Activated T-helper 17 cell treated with anti-CD3 and anti-CD28 coated beads, Interleukin-2, amount 50 U/mL, for 72 hours (primary cell): ENCODE results near the gene OTUD3. TPM values are rescaled to one million over a fixed set of nuclear protein-coding genes. Genes with fewer than 3 reads are reported as not detected.

Source experiments
- ATAC-seq: fragments of 150-1000 bp; cut with Tn5 transposase; replicated peaks from 2 replicates; pipeline ENCODE4 v1.10.0; 2021; ENCODE audit warnings: mild to moderate bottlenecking, moderate library complexity
- H3K27ac Mint-ChIP-seq: one replicate; pipeline ENCODE4 v1.8.0; 2022; ENCODE audit warnings: mixed read lengths
- H3K27me3 Mint-ChIP-seq: one replicate; pipeline ENCODE4 v1.8.0; 2022; ENCODE audit warnings: mixed read lengths
- H3K36me3 Mint-ChIP-seq: one replicate; pipeline ENCODE4 v1.8.0; 2022; ENCODE audit warnings: low read depth, mild to moderate bottlenecking, mixed read lengths
- H3K4me1 Mint-ChIP-seq: one replicate; pipeline ENCODE4 v1.8.0; 2022; ENCODE audit warnings: mixed read lengths
- H3K4me3 Mint-ChIP-seq: one replicate; pipeline ENCODE4 v1.8.0; 2022; ENCODE audit warnings: mild to moderate bottlenecking, mixed read lengths
- H3K9me3 Mint-ChIP-seq: one replicate; pipeline ENCODE4 v1.8.0; 2022; ENCODE audit warnings: mixed read lengths
- total RNA-seq, 2 donors: library from RNA; stranded (reverse); gene quantifications; one replicate each; pipeline ENCODE4 v1.2.3, GENCODE V29; 2022

Gene OTUD3
- total RNA-seq, 2 donors from 2014 or later, result 11.5 to 16.6 TPM

GRCh38 chr1:19940486-19941205 is 58.5 kb downstream of the OTUD3 start:
- no peak for ATAC-seq

GRCh38 chr1:19941206-19941568 is 59.0 kb downstream of the OTUD3 start:
- Mint-ChIP-seq H3K9me3 (no peaks in the 10 kb centered on the region), H3K36me3 (no peaks in the 10 kb centered on the region), H3K4me1 (no peaks in the 10 kb centered on the region), H3K4me3 (no peak overlapping the region), H3K27me3 (peaks cover 5% of the 10 kb centered on the region), H3K27ac (no peak overlapping the region)
- ATAC-seq, result no peak

More at GRCh38 chr1:19940486-19941205, 58.5 kb downstream of the OTUD3 start:
- Mint-ChIP-seq H3K27me3 (peaks cover 3% of the 10 kb centered on the region), H3K4me3 (no peak overlapping the region), H3K27ac (no peak overlapping the region), H3K9me3 (no peaks in the 10 kb centered on the region), H3K36me3 (no peaks in the 10 kb centered on the region), H3K4me1 (no peaks in the 10 kb centered on the region)

GRCh38 chr1:19942088-19942487 is 59.9 kb downstream of the OTUD3 start:
- Mint-ChIP-seq H3K4me1 (no peaks in the 10 kb centered on the region), H3K9me3 (no peaks in the 10 kb centered on the region), H3K27me3 (peaks cover 8% of the 10 kb centered on the region), H3K4me3 (no peak overlapping the region), H3K27ac (no peak overlapping the region), H3K36me3 (no peaks in the 10 kb centered on the region)
- ATAC-seq, result no peak

- Mint-ChIP-seq H3K36me3 (no peaks in the 10 kb centered on the region), H3K27me3 (peaks cover 8% of the 10 kb centered on the region), H3K4me3 (no peak overlapping the region), H3K9me3 (no peaks in the 10 kb centered on the region), H3K4me1 (no peaks in the 10 kb centered on the region), H3K27ac (no peak overlapping the region)
- ATAC-seq, result no peak
These were observed 60.5 kb downstream of the OTUD3 start for GRCh38 chr1:19942657-19943056.

GRCh38 chr1:19945914-19946313 is 63.7 kb downstream of the OTUD3 start:
- no peak overlapping the region for H3K4me3 Mint-ChIP-seq
- H3K9me3 Mint-ChIP-seq, result no peaks in the 10 kb centered on the region
- peaks cover 16% of the 10 kb centered on the region for H3K27me3 Mint-ChIP-seq
- no peak overlapping the region for H3K27ac Mint-ChIP-seq
- no peaks in the 10 kb centered on the region for H3K4me1 Mint-ChIP-seq
- no peak for ATAC-seq
- no peaks in the 10 kb centered on the region for H3K36me3 Mint-ChIP-seq

GRCh38 chr1:19946331-19946751 is 64.1 kb downstream of the OTUD3 start:
- Mint-ChIP-seq H3K27me3 (peaks cover 16% of the 10 kb centered on the region), H3K9me3 (no peaks in the 10 kb centered on the region), H3K4me3 (no peak overlapping the region), H3K4me1 (no peaks in the 10 kb centered on the region), H3K27ac (no peak overlapping the region), H3K36me3 (no peaks in the 10 kb centered on the region)
- ATAC-seq, result no peak

- H3K4me3 Mint-ChIP-seq, result no peak overlapping the region
- no peaks in the 10 kb centered on the region for H3K9me3 Mint-ChIP-seq
- no peak overlapping the region for H3K27ac Mint-ChIP-seq
- no peaks in the 10 kb centered on the region for H3K4me1 Mint-ChIP-seq
- no peaks in the 10 kb centered on the region for H3K36me3 Mint-ChIP-seq
- H3K27me3 Mint-ChIP-seq, result peaks cover 16% of the 10 kb centered on the region
- ATAC-seq, result no peak
These were observed 64.8 kb downstream of the OTUD3 start for GRCh38 chr1:19946971-19947370.

GRCh38 chr1:19949016-19949415 is 66.8 kb downstream of the OTUD3 start:
- H3K27ac Mint-ChIP-seq, result no peak overlapping the region
- no peaks in the 10 kb centered on the region for H3K4me1 Mint-ChIP-seq
- peaks cover 21% of the 10 kb centered on the region for H3K27me3 Mint-ChIP-seq
- no peak for ATAC-seq
- no peaks in the 10 kb centered on the region for H3K36me3 Mint-ChIP-seq
- no peak overlapping the region for H3K4me3 Mint-ChIP-seq
- H3K9me3 Mint-ChIP-seq, result no peaks in the 10 kb centered on the region

GRCh38 chr1:19954059-19954458 is 71.9 kb downstream of the OTUD3 start:
- Mint-ChIP-seq H3K4me3 (no peak overlapping the region), H3K27me3 (peaks cover 31% of the 10 kb centered on the region), H3K9me3 (no peaks in the 10 kb centered on the region), H3K4me1 (no peaks in the 10 kb centered on the region), H3K27ac (no peak overlapping the region), H3K36me3 (no peaks in the 10 kb centered on the region)
- no peak for ATAC-seq

GRCh38 chr1:19955534-19956170 is 73.5 kb downstream of the OTUD3 start:
- no peaks in the 10 kb centered on the region for H3K9me3 Mint-ChIP-seq
- no peak for ATAC-seq
- no peaks in the 10 kb centered on the region for H3K4me1 Mint-ChIP-seq

GRCh38 chr1:19957779-19958178 is 75.6 kb downstream of the OTUD3 start:
- ATAC-seq, result no peak
- Mint-ChIP-seq H3K4me1 (no peaks in the 10 kb centered on the region), H3K4me3 (no peak overlapping the region), H3K36me3 (no peaks in the 10 kb centered on the region), H3K9me3 (no peaks in the 10 kb centered on the region), H3K27ac (no peak overlapping the region), H3K27me3 (peaks cover 31% of the 10 kb centered on the region)

More at GRCh38 chr1:19955534-19956170, 73.5 kb downstream of the OTUD3 start:
- H3K36me3 Mint-ChIP-seq, result no peaks in the 10 kb centered on the region
- H3K4me3 Mint-ChIP-seq, result no peak overlapping the region
- no peak overlapping the region for H3K27ac Mint-ChIP-seq
- peaks cover 27% of the 10 kb centered on the region for H3K27me3 Mint-ChIP-seq

GRCh38 chr1:19960591-19960990 is 78.4 kb downstream of the OTUD3 start:
- H3K4me3 Mint-ChIP-seq, result no peak overlapping the region
- no peaks in the 10 kb centered on the region for H3K36me3 Mint-ChIP-seq
- peaks cover 47% of the 10 kb centered on the region for H3K27me3 Mint-ChIP-seq
- no peak overlapping the region for H3K27ac Mint-ChIP-seq
- ATAC-seq, result no peak
- no peaks in the 10 kb centered on the region for H3K4me1 Mint-ChIP-seq
- H3K9me3 Mint-ChIP-seq, result peaks cover 4% of the 10 kb centered on the region

Other genes with a start within 250 kb of the OTUD3 start
- 10 to 100 TPM; 15.0 to 16.0 TPM for gene NBL1, start 238.1 kb upstream of the OTUD3 start, total RNA-seq
- under 1 TPM in 1 of 2 donors, not detected in 1; 0.13 TPM for gene HTR6, start 217.5 kb upstream of the OTUD3 start, total RNA-seq
- gene TMCO4, start 82.5 kb upstream of the OTUD3 start, total RNA-seq, result 10 to 100 TPM in 1 of 2 donors, 1 to 10 TPM in 1; 8.9 to 12.6 TPM
- gene RNF186, start 67.1 kb upstream of the OTUD3 start, total RNA-seq, result not detected
- not detected for gene PLA2G2E, start 41.2 kb downstream of the OTUD3 start, total RNA-seq
- not detected for gene PLA2G2A, start 97.2 kb downstream of the OTUD3 start, total RNA-seq
- gene PLA2G5, start 187.8 kb downstream of the OTUD3 start, total RNA-seq, result not detected
- not detected for gene PLA2G2D, start 237.1 kb downstream of the OTUD3 start, total RNA-seq